Endothelial cell of umbilical vein (primary cell): ENCODE results near the gene EXO5. TPM values are rescaled to one million over a fixed set of nuclear protein-coding genes. Genes with fewer than 3 reads are reported as not detected.
A peak's percentile ranks its signal among the peaks of the same experiment; 100 is the strongest.

Experiments used
- BruUV-seq: library from RNA; stranded (reverse); fragments of 400-500 nt; replicated peaks from 2 replicates; lab custom pipeline; 2021; lab: Mats Ljungman, UMichigan
- CTCF ChIA-PET: fragments of 300-600, 350-600 bp; sonication (Branson Sonifier 250); formaldehyde crosslinking; loops from one replicate; lab custom pipeline; 2021; ENCODE audit warnings: antibody characterized with exemption, inconsistent platforms; lab: Charles Lee
- POLR2A ChIA-PET: fragments of 300-600, 350-600 bp; sonication (Branson Sonifier 250); formaldehyde crosslinking; loops from one replicate; lab custom pipeline; 2021; ENCODE audit warnings: antibody characterized with exemption, inconsistent platforms; lab: Charles Lee
- DNase-seq: peaks from one replicate; pipeline ENCODE4 v3.0.0-alpha.2; 2011; ENCODE audit warnings: low read depth, low spot score
- FAIRE-seq: peaks from 2 replicates; lab custom pipeline; 2011; peaks lifted over from hg19 to GRCh38; lab: Jason Lieb, UNC
- H2AFZ ChIP-seq: 2 replicates; pipeline ENCODE4 v1.6.0; 2012; ENCODE audit warnings: low read depth, low read length, control low read depth, inconsistent platforms
- H3K27ac ChIP-seq: 2 replicates; pipeline ENCODE4 v1.5.1; 2011; ENCODE audit warnings: low read depth, mild to moderate bottlenecking, control low read depth, low read length, moderate library complexity; ENCODE audit not compliant: insufficient read depth
- H3K27me3 ChIP-seq, 2 experiments: 2 replicates each; pipeline versions ENCODE4 v1.6.0 to v1.6.1; 2011; ENCODE audit warnings: low read length in 2 of 2, mixed read lengths in 1 of 2; ENCODE audit not compliant: control insufficient read depth in 2 of 2, insufficient read depth in 2 of 2
- H3K36me3 ChIP-seq, 2 experiments: 2 replicates in 1 of 2; 3 replicates in 1 of 2; pipeline ENCODE4 v1.5.1; 2011; ENCODE audit warnings: low read length in 2 of 2, mild to moderate bottlenecking in 1 of 2, moderate library complexity in 1 of 2; ENCODE audit not compliant: control insufficient read depth in 2 of 2, insufficient read depth in 2 of 2; ENCODE audit errors: extremely low read depth in 1 of 2
- H3K4me1 ChIP-seq: 3 replicates; pipeline ENCODE4 v1.5.1; 2011; ENCODE audit warnings: mild to moderate bottlenecking, low read length; ENCODE audit not compliant: control insufficient read depth, insufficient read depth; ENCODE audit errors: extremely low read depth
- H3K4me2 ChIP-seq: 2 replicates; pipeline ENCODE4 v1.6.1; 2011; ENCODE audit warnings: low read length, control low read depth, mixed read lengths; ENCODE audit not compliant: insufficient read depth
- H3K4me3 ChIP-seq, 3 experiments: fragments of 200-600 bp in 1 of 3; sonication (generic), shearing (Covaris generic) in 1 of 3; replicated peaks in 1 of 3; 2 replicates each; pipeline ENCODE4 v1.5.1; 2011 to 2016; ENCODE audit warnings: control low read depth in 3 of 3, low read length in 3 of 3, mild to moderate bottlenecking in 2 of 3, inconsistent platforms in 1 of 3, low read depth in 1 of 3, moderate library complexity in 1 of 3; ENCODE audit not compliant: insufficient read depth in 1 of 3
- H3K79me2 ChIP-seq: 2 replicates; pipeline ENCODE4 v1.6.0; 2012; ENCODE audit warnings: low read length, inconsistent platforms; ENCODE audit not compliant: control insufficient read depth, insufficient read depth
- H3K9ac ChIP-seq: replicated peaks from 2 replicates; pipeline ENCODE3; 2011; ENCODE audit warnings: low read length, control low read depth; ENCODE audit not compliant: insufficient read depth; ENCODE audit errors: extremely low read depth
- H3K9me1 ChIP-seq: replicated peaks from 3 replicates; pipeline ENCODE4 v1.6.0; 2011; ENCODE audit warnings: mild to moderate bottlenecking, low read length; ENCODE audit not compliant: control insufficient read depth, insufficient read depth; ENCODE audit errors: extremely low read depth
- H3K9me3 ChIP-seq: replicated peaks from 2 replicates; pipeline ENCODE4 v1.5.1; 2012; ENCODE audit warnings: low read length, inconsistent platforms; ENCODE audit not compliant: control insufficient read depth, insufficient read depth
- H4K20me1 ChIP-seq: replicated peaks from 2 replicates; pipeline ENCODE3; 2011; ENCODE audit warnings: mild to moderate bottlenecking, low read length; ENCODE audit not compliant: control insufficient read depth, insufficient read depth; ENCODE audit errors: extremely low read depth
- JUN ChIP-seq: IDR thresholded peaks from 2 replicates; pipeline ENCODE4 v1.6.1; 2011; ENCODE audit warnings: borderline replicate concordance, low read depth; ENCODE audit not compliant: insufficient read length, insufficient read depth
- POLR2AphosphoS5 ChIP-seq: IDR thresholded peaks from 2 replicates; pipeline ENCODE4 v1.6.1; 2012; ENCODE audit warnings: low read depth, mild to moderate bottlenecking, control low read depth, low read length, moderate library complexity; ENCODE audit not compliant: insufficient read depth
- dilution Hi-C: fragments of 300-500 bp; cut with MboI; formaldehyde crosslinking; loops from one replicate; pipeline ENCODE4 v1.15.0; 2019; ENCODE audit warnings: low sequenced_read_pairs; ENCODE audit not compliant: extremely low pct_ligation_motif_present
- intact Hi-C: fragments of 100-400 bp; cut with micrococcal nuclease; formaldehyde crosslinking; loops from one replicate; pipeline ENCODE4 v1.10.0; 2022
- polyA plus RNA-seq, 4 experiments: library from polyadenylated mRNA; depleted of rRNA in 3 of 4; stranded (reverse) in 3 of 4; unstranded in 1 of 4; fragments of >200 nt; gene quantifications; 2 replicates each; pipeline versions ENCODE4 v1.2.1 to v1.2.3, GENCODE V29; 2011 to 2012; ENCODE audit warnings: missing spikeins in 1 of 4
- total RNA-seq: library from RNA; stranded (reverse); gene quantifications from 2 replicates; pipeline ENCODE4 v1.2.3, GENCODE V29; 2021
- TF ChIP-seq, protein P1 (sequence below), 2 donors: IDR thresholded peaks; 1 replicate in 1 of 2; 2 replicates in 1 of 2; pipeline ENCODE4 v1.5.1; 2011; ENCODE audit warnings: low read length in 2 of 2, mild to moderate bottlenecking in 2 of 2, moderate library complexity in 2 of 2, control low read depth in 1 of 2, inconsistent platforms in 1 of 2, low read depth in 1 of 2; ENCODE audit not compliant: insufficient read depth in 1 of 2; ENCODE audit errors: extremely low read depth in 1 of 2

The EXO5 gene
- total and polyA plus RNA-seq, 2 donors (not counting 3 experiments of a cell fraction or from before 2014, with no cell fraction given) = 7.0 to 13.0 TPM

DNA sequence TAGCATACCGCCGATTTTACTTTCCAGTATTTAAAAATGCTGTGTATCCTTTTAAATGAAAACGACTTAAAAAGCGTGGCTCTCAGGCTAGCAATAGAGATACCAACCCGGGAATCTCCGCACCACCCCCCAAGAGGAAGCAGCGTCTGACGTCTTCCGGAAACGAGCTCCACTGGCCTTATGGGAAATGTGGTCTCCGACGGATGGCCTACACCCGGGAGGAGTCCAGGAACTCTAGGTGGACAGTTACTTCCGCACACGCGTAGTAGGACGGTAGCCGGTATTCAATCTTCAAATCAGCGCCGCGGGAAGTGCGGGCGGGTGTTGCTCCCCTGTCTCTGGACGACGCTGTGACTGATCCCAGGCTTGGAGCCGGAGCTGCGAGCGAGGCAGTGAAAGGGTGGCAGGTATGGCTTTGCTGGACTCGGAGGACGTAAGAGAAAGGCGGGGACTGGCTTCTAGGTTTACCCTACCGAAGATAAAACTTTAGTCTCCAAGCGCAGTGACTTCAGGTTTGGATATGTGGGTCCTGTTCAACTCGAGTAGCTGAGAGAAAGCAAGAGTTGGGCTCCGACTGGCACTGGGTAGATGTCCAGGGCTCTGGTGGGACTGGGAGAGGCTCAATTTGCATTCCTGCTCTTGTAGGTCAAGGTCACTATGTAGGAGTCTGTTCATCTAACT is 23.0 kb downstream of the EXO5 start, which contains the start of gene ZNF684:
TSS of gene ZNF684 (plus strand) at position 257 of the 681 bp plus-strand sequence. CDS start 1,530 bp downstream, outside the sequence.
- ChIA-PET POLR2A (interaction anchor here (0.6 to 1.0 kb wide), 4 partner anchors 50 to 1541 kb away, joined by 3 to 4 read pairs (median 3); partner anchors contain the start of gene NFYC), CTCF (interaction anchor here (0.7 to 2.6 kb wide), 20 partner anchors 10 to 421 kb away, joined by 3 to 18 read pairs (median 8); partner anchors contain the start of genes EXO5, NFYC, RIMS3 and ZFP69)
- Histone ChIP-seq H3K4me2 (peak within 1 kb of the TSS; percentile 100), H3K27me3 (peaks cover 0 to 2% of the 10 kb centered on the region in 2 experiments), H3K9me3 (no peaks in the 10 kb centered on the region), H3K9ac (peak within 1 kb of the TSS; percentile 71), H3K9me1 (no peaks in the 10 kb centered on the region), H3K36me3 (no peaks in the 10 kb centered on the region), H3K4me1 (peaks cover 7% of the 10 kb centered on the region), H3K79me2 (no peaks in the 10 kb centered on the region), H2AFZ (peak within 1 kb of the TSS; percentile 71), H3K4me3 (peak within 1 kb of the TSS; percentile 59 to 84 (median 82)), H4K20me1 (no peaks in the 10 kb centered on the region), H3K27ac (peak within 1 kb of the TSS; percentile 96)
- TF ChIP-seq, protein P1, sequence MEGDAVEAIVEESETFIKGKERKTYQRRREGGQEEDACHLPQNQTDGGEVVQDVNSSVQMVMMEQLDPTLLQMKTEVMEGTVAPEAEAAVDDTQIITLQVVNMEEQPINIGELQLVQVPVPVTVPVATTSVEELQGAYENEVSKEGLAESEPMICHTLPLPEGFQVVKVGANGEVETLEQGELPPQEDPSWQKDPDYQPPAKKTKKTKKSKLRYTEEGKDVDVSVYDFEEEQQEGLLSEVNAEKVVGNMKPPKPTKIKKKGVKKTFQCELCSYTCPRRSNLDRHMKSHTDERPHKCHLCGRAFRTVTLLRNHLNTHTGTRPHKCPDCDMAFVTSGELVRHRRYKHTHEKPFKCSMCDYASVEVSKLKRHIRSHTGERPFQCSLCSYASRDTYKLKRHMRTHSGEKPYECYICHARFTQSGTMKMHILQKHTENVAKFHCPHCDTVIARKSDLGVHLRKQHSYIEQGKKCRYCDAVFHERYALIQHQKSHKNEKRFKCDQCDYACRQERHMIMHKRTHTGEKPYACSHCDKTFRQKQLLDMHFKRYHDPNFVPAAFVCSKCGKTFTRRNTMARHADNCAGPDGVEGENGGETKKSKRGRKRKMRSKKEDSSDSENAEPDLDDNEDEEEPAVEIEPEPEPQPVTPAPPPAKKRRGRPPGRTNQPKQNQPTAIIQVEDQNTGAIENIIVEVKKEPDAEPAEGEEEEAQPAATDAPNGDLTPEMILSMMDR (IDR thresholded peaks at IDR 0.05; ENCODE audit: extremely low read depth in 1 of 2, insufficient read depth in 1 of 2, low read depth in 1 of 2, low read length in 2 of 2) = no peak
- TF ChIP-seq POLR2AphosphoS5 (peak; percentile 68), JUN (peak; percentile 6)
- FAIRE-seq (peak; percentile 84), DNase-seq (peak; percentile 92)
- dilution Hi-C loops (no loop called here), intact Hi-C loops (loop anchor here (1.0 to 5.0 kb wide), 6 partner anchors 44 to 416 kb away; partner anchors contain the start of genes RIMS3, ZFP69 and ZFP69B)
- BruUV-seq = TSS peak; percentile 71
